Skeletal muscle tissue (tissue), 4 donors: ENCODE measurements around the gene NCKAP5. TPM values are rescaled to one million over a fixed set of nuclear protein-coding genes. Genes with fewer than 3 reads are reported as not detected.

Experiments
- H3K27ac ChIP-seq: one replicate; pipeline ENCODE4 v1.7.0; 2013; ENCODE audit warnings: mild to moderate bottlenecking, low read depth, low read length, inconsistent platforms
- H3K27me3 ChIP-seq, 3 donors: one replicate each; pipeline ENCODE4 v1.7.0; 2013; ENCODE audit warnings: low read length in 3 of 3; ENCODE audit not compliant: control insufficient read depth in 3 of 3, insufficient read depth in 3 of 3
- H3K36me3 ChIP-seq, 3 donors: one replicate each; pipeline ENCODE4 v1.7.0; 2013; ENCODE audit warnings: low read length in 3 of 3; ENCODE audit not compliant: control insufficient read depth in 3 of 3, insufficient read depth in 3 of 3
- H3K4me1 ChIP-seq, 3 donors: one replicate each; pipeline ENCODE4 v1.7.0; 2013; ENCODE audit warnings: low read length in 3 of 3, mild to moderate bottlenecking in 3 of 3; ENCODE audit not compliant: control insufficient read depth in 3 of 3, insufficient read depth in 3 of 3
- H3K4me3 ChIP-seq, 3 donors: one replicate each; pipeline ENCODE4 v1.7.0; 2013; ENCODE audit warnings: low read length in 3 of 3
- H3K9ac ChIP-seq, 3 donors: one replicate each; pipeline ENCODE4 v1.7.0; 2013; ENCODE audit warnings: low read length in 3 of 3, mild to moderate bottlenecking in 3 of 3, moderate library complexity in 2 of 3, low read depth in 1 of 3
- H3K9me3 ChIP-seq, 3 donors: one replicate each; pipeline ENCODE4 v1.7.0; 2013; ENCODE audit warnings: low read length in 3 of 3; ENCODE audit not compliant: control insufficient read depth in 3 of 3
- total RNA-seq: library from RNA; depleted of rRNA; stranded (reverse); fragments of >200 nt; gene quantifications from one replicate; pipeline ENCODE4 v1.2.3, GENCODE V29; 2014
- donor health status: Osteomylitis.

Gene NCKAP5
- total RNA-seq, 1 donor from 2014 or later: 5.7 TPM

DNA sequence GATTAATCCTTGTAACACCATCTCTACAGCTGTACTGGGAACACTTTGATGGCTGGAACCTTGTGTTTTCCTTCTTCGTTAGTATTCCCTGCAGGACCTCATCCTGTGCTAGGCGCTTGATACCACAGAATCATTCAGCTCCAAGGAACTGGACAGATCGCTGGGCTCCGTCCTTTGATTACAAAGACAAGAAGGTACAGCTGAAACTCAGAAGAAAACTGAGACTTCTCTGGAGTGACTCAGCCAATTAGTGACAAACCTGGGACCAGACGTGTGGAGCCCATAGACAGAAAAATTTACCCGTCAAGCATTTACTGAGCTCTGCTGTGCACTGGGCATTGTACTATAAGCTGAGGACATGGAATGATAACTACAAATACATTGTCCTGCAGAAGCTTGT lies 67.3 kb downstream of the NCKAP5 start:
- Histone ChIP-seq H3K36me3 (no peaks in the 10 kb centered on the region), H3K27ac (no peak overlapping the region), H3K27me3 (no peaks in the 10 kb centered on the region), H3K4me3 (no peak overlapping the region), H3K4me1 (peaks cover 0 to 12% (median 5%) of the 10 kb centered on the region in 3 donors), H3K9me3 (no peaks in the 10 kb centered on the region), H3K9ac (no peak overlapping the region)

DNA sequence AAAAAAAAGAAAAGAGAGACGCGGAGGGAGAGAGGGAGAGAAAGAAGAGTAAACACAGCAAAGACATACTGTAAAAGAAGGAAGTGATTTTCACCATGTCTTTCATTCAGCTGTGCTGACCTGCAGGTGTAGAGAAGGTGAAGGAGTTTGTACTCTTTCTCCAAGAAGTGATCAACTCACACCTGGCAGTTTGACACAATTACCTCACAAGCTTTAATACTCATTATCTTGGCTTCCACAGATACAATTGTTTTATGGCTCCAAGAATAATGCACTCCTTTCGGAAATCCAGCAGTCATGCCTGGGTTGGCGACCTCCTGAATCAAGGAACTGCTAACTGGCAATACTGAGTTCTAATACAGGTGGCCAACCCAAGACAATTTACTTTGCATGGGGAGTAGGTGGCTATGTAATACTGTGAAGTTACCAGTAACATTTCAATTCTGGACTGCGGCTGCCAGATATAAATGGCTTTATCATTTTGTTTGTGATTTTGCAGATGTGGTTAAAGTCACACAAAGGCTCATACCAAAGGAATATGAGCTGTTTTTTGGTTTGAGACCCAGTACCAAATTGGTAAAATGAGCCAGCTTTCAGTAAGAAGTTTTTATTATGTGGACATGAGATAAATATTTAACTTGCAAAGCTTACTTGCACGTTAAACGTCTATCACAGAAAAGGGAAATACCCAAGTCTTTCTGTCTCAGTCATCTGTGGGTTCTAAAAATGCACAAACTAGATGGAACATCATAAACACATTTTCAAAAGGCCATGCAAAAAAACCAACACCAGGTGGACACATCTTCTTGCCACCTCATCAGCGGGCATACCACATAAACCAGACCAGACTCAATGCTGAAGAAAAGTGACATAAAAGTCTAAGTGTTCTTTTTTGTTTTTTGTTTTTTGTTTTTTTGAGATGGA lies 69.3 kb downstream of the NCKAP5 start:
- Histone ChIP-seq H3K27me3 (no peaks in the 10 kb centered on the region), H3K4me3 (no peak overlapping the region), H3K36me3 (no peaks in the 10 kb centered on the region), H3K4me1 (peaks cover 0 to 4% (median 0%) of the 10 kb centered on the region in 3 donors), H3K9ac (no peak overlapping the region), H3K27ac (no peak overlapping the region), H3K9me3 (no peaks in the 10 kb centered on the region)

DNA sequence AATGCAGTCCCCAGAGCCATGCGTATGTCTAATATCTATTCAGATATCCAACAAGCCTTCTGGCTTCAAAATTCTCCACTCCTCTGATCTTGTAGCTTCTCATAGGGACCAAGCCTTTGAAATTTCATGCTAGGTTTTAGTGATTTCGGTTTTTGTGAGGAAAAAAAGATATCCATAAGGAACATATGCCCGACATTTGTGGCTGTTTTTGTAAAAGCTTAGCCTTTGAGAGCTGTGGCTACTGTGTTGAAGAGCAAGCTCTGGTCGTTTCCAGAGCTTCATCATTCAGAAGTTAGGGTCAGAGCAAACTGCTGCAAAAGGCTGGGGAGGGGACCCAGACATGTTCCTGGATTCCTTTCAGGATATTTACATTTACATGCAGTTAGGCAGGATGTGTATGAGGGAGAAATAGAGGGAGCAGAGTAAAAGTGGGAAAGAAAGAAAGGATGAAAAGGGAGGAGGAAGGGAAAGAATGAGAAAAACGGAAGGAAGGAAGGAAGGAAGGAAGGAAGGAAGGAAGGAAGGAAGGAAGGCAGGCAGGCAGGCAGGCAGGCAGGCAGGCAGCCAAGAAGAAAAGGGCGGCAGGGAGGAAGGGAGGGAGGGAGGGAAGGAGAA lies 70.2 kb downstream of the NCKAP5 start:
- Histone ChIP-seq H3K9ac (no peak overlapping the region), H3K36me3 (no peaks in the 10 kb centered on the region), H3K27me3 (no peaks in the 10 kb centered on the region), H3K4me3 (no peak overlapping the region), H3K27ac (no peak overlapping the region), H3K9me3 (no peaks in the 10 kb centered on the region), H3K4me1 (peaks cover 0 to 4% (median 0%) of the 10 kb centered on the region in 3 donors)

- H3K9ac ChIP-seq: no peak overlapping the region
- H3K9me3 ChIP-seq: no peaks in the 10 kb centered on the region
- H3K27me3 ChIP-seq: no peaks in the 10 kb centered on the region
- no peak overlapping the region for H3K4me3 ChIP-seq
- H3K4me1 ChIP-seq: peaks cover 0 to 4% (median 0%) of the 10 kb centered on the region in 3 donors
- no peaks in the 10 kb centered on the region for H3K36me3 ChIP-seq
- no peak overlapping the region for H3K27ac ChIP-seq
Measured at GRCh38 chr2:133497270-133497893, 70.9 kb downstream of the NCKAP5 start.

GRCh38 chr2:133496501-133497269 lies 71.6 kb downstream of the NCKAP5 start:
- Histone ChIP-seq H3K9me3 (no peaks in the 10 kb centered on the region), H3K4me1 (peaks cover 0 to 4% (median 0%) of the 10 kb centered on the region in 3 donors), H3K9ac (no peak overlapping the region), H3K4me3 (no peak overlapping the region), H3K36me3 (no peaks in the 10 kb centered on the region), H3K27ac (no peak overlapping the region), H3K27me3 (no peaks in the 10 kb centered on the region)

DNA sequence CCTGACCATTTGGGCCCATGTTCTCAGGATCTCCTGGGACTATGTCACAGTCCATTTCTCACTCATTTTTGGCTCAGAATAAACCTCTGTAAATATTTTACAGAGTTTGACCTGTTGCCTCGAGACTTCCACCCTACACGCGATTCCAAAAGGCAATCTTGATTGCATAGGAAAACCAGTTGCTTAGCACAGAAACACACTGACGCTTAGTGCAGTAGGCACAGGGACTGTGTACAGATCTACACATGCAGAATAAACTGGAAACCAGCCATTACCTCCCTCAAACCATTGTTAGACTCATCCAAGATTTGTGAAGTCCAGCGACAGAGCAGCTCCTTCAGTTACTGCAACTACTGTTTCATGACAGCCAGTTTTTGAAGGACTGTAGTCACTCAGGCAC lies 73.0 kb downstream of the NCKAP5 start:
- no peaks in the 10 kb centered on the region for H3K9me3 ChIP-seq
- H3K36me3 ChIP-seq: no peaks in the 10 kb centered on the region
- no peak overlapping the region for H3K9ac ChIP-seq
- peaks cover 0 to 6% (median 0%) of the 10 kb centered on the region in 3 donors for H3K4me1 ChIP-seq
- H3K4me3 ChIP-seq: no peak overlapping the region
- no peaks in the 10 kb centered on the region for H3K27me3 ChIP-seq
- no peak overlapping the region for H3K27ac ChIP-seq

- no peaks in the 10 kb centered on the region for H3K27me3 ChIP-seq
- H3K4me3 ChIP-seq: no peak overlapping the region
- H3K4me1 ChIP-seq: peaks cover 0 to 9% (median 5%) of the 10 kb centered on the region in 3 donors
- no peak overlapping the region for H3K27ac ChIP-seq
- no peaks in the 10 kb centered on the region for H3K36me3 ChIP-seq
- no peak overlapping the region for H3K9ac ChIP-seq
- H3K9me3 ChIP-seq: no peaks in the 10 kb centered on the region
Measured at GRCh38 chr2:133492719-133493380, 75.4 kb downstream of the NCKAP5 start.

DNA sequence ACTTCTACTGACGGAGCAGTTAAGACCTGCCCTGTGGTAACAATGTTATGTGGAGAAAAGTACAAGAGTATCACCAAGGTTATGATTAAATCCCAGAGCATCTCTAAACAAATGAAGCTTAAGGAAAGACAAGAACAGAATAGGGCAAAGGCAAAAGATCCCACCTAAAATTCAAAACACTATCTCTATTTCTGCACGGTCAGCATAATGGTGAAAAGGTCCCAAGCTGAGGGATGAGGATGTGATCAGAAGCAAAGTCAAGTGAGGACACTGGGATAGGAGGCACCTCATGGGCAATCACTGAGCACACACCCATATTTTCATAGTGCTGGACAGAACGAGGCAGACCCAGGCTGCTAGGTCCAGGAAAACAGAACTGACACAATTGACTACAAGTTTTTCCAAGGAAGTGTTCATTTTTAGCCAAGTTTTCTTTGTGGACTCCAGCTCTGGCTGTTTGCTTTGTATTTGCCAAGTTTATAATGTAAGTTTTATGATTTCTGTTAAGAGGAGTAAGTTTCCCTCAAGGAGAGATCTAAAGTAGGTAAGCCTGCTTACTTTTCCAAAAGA lies 77.8 kb downstream of the NCKAP5 start:
- Histone ChIP-seq H3K4me3 (no peak overlapping the region), H3K4me1 (peaks cover 0 to 5% (median 5%) of the 10 kb centered on the region in 3 donors), H3K9me3 (no peaks in the 10 kb centered on the region), H3K27ac (no peak overlapping the region), H3K36me3 (no peaks in the 10 kb centered on the region), H3K27me3 (no peaks in the 10 kb centered on the region), H3K9ac (no peak overlapping the region)
